ENCODE measurements around the gene ZNF140. TPM values are rescaled to one million over a fixed set of nuclear protein-coding genes. Genes with fewer than 3 reads are reported as not detected.

The ZNF140 gene
- 10 to 100 TPM; 24.6 to 31.7 TPM for total RNA-seq

- Mint-ChIP-seq H3K9me3 (peaks cover 18 to 25% of the 10 kb centered on the region in 2 donors), H3K4me3 (no peak within 1 kb of the TSS), H3K36me3 (ENCODE audit: insufficient read depth in 2 of 2) (peaks cover 41 to 63% of the 10 kb centered on the region in 2 donors), H3K4me1 (ENCODE audit: low read depth) (peaks cover 10% of the 10 kb centered on the region), H3K27me3 (ENCODE audit: low read depth) (no peaks in the 10 kb centered on the region), H3K27ac (no peak within 1 kb of the TSS)
- DNase-seq (peak; percentile 97), ATAC-seq (replicated peaks in 1 of 2) (peak; percentile 77 to 79)
Observed at GRCh38 chr12:133080368-133081158, at the start of gene ZNF140. TSS of gene ZNF140 (plus strand) at chr12:133080923. CDS start at chr12:133081321, 398 bp downstream.

- H3K27ac Mint-ChIP-seq, result peak within 1 kb of the TSS; percentile 93
- H3K4me1 Mint-ChIP-seq (ENCODE audit: low read depth), result peaks cover 12% of the 10 kb centered on the region
- H3K9me3 Mint-ChIP-seq, result peaks cover 23 to 27% of the 10 kb centered on the region in 2 donors
- H3K4me3 Mint-ChIP-seq, result peak within 1 kb of the TSS; percentile 92 to 95
- DNase-seq (peak; percentile 95 to 97), ATAC-seq (replicated peaks in 1 of 2) (peak; percentile 97)
- no peaks in the 10 kb centered on the region for H3K27me3 Mint-ChIP-seq (ENCODE audit: low read depth)
- peaks cover 35 to 58% of the 10 kb centered on the region in 2 donors for H3K36me3 Mint-ChIP-seq (ENCODE audit: insufficient read depth in 2 of 2)
Observed at GRCh38 chr12:133037207-133038005, 43.3 kb upstream of the ZNF140 start, which contains the start of gene ZNF84. TSS of gene ZNF84 (plus strand) at chr12:133037509. CDS start at chr12:133041468, 3,959 bp downstream.

- Mint-ChIP-seq H3K27me3 (ENCODE audit: low read depth) (no peaks in the 10 kb centered on the region), H3K36me3 (ENCODE audit: insufficient read depth in 2 of 2) (peaks cover 39 to 65% of the 10 kb centered on the region in 2 donors), H3K4me1 (ENCODE audit: low read depth) (peaks cover 12% of the 10 kb centered on the region), H3K9me3 (peaks cover 26 to 30% of the 10 kb centered on the region in 2 donors), H3K27ac (peak overlapping the region; percentile 86), H3K4me3 (peak overlapping the region; percentile 92 to 95)
- ATAC-seq (replicated peaks in 1 of 2) (no peak), DNase-seq (no peak)
Observed at GRCh38 chr12:133038118-133038709, 42.5 kb upstream of the ZNF140 start.

- H3K4me1 Mint-ChIP-seq (ENCODE audit: low read depth), result no peaks in the 10 kb centered on the region
- H3K9me3 Mint-ChIP-seq, result peaks cover 38 to 47% of the 10 kb centered on the region in 2 donors
- no peak overlapping the region for H3K4me3 Mint-ChIP-seq
- no peaks in the 10 kb centered on the region for H3K27me3 Mint-ChIP-seq (ENCODE audit: low read depth)
- DNase-seq (no peak), ATAC-seq (replicated peaks in 1 of 2) (no peak)
- no peak overlapping the region for H3K27ac Mint-ChIP-seq
- peaks cover 71 to 93% of the 10 kb centered on the region in 2 donors for H3K36me3 Mint-ChIP-seq (ENCODE audit: insufficient read depth in 2 of 2)
Observed at GRCh38 chr12:133046698-133047097, 34.0 kb upstream of the ZNF140 start.

GRCh38 chr12:133057446-133057845, 23.3 kb upstream of the ZNF140 start:
- H3K9me3 Mint-ChIP-seq, result peaks cover 27 to 29% of the 10 kb centered on the region in 2 donors
- peaks cover 49 to 61% of the 10 kb centered on the region in 2 donors for H3K36me3 Mint-ChIP-seq (ENCODE audit: insufficient read depth in 2 of 2)
- H3K4me1 Mint-ChIP-seq (ENCODE audit: low read depth), result no peaks in the 10 kb centered on the region
- H3K27ac Mint-ChIP-seq, result peak overlapping the region; percentile 85
- H3K4me3 Mint-ChIP-seq, result no peak overlapping the region
- no peak for DNase-seq
- no peaks in the 10 kb centered on the region for H3K27me3 Mint-ChIP-seq (ENCODE audit: low read depth)
- no peak for ATAC-seq (replicated peaks in 1 of 2)

- Mint-ChIP-seq H3K27ac (peak overlapping the region; percentile 85), H3K36me3 (ENCODE audit: insufficient read depth in 2 of 2) (peaks cover 50 to 60% of the 10 kb centered on the region in 2 donors), H3K27me3 (ENCODE audit: low read depth) (no peaks in the 10 kb centered on the region), H3K4me1 (ENCODE audit: low read depth) (no peaks in the 10 kb centered on the region), H3K9me3 (peaks cover 27 to 32% of the 10 kb centered on the region in 2 donors), H3K4me3 (no peak overlapping the region)
- DNase-seq (no peak), ATAC-seq (replicated peaks in 1 of 2) (no peak)
Observed at GRCh38 chr12:133058203-133059113, 22.3 kb upstream of the ZNF140 start.

GRCh38 chr12:133061954-133062353, 18.8 kb upstream of the ZNF140 start:
- peaks cover 30 to 37% of the 10 kb centered on the region in 2 donors for H3K9me3 Mint-ChIP-seq
- ATAC-seq (replicated peaks in 1 of 2) (no peak), DNase-seq (no peak)
- no peaks in the 10 kb centered on the region for H3K27me3 Mint-ChIP-seq (ENCODE audit: low read depth)
- no peaks in the 10 kb centered on the region for H3K4me1 Mint-ChIP-seq (ENCODE audit: low read depth)
- H3K36me3 Mint-ChIP-seq (ENCODE audit: insufficient read depth in 2 of 2), result peaks cover 49 to 62% of the 10 kb centered on the region in 2 donors
- H3K4me3 Mint-ChIP-seq, result no peak overlapping the region
- no peak overlapping the region for H3K27ac Mint-ChIP-seq

GRCh38 chr12:133063556-133063955, 17.2 kb upstream of the ZNF140 start:
- no peaks in the 10 kb centered on the region for H3K4me1 Mint-ChIP-seq (ENCODE audit: low read depth)
- DNase-seq, result no peak
- H3K9me3 Mint-ChIP-seq, result peaks cover 23 to 29% of the 10 kb centered on the region in 2 donors
- H3K27me3 Mint-ChIP-seq (ENCODE audit: low read depth), result no peaks in the 10 kb centered on the region
- ATAC-seq (replicated peaks in 1 of 2), result no peak
- H3K4me3 Mint-ChIP-seq, result no peak overlapping the region
- no peak overlapping the region for H3K27ac Mint-ChIP-seq
- H3K36me3 Mint-ChIP-seq (ENCODE audit: insufficient read depth in 2 of 2), result peaks cover 38 to 50% of the 10 kb centered on the region in 2 donors

GRCh38 chr12:133073836-133074235, 6.9 kb upstream of the ZNF140 start:
- DNase-seq, result no peak
- no peak overlapping the region for H3K27ac Mint-ChIP-seq
- H3K27me3 Mint-ChIP-seq (ENCODE audit: low read depth), result no peaks in the 10 kb centered on the region
- no peaks in the 10 kb centered on the region for H3K4me1 Mint-ChIP-seq (ENCODE audit: low read depth)
- no peak for ATAC-seq (replicated peaks in 1 of 2)
- peaks cover 28 to 30% of the 10 kb centered on the region in 2 donors for H3K36me3 Mint-ChIP-seq (ENCODE audit: insufficient read depth in 2 of 2)
- no peak overlapping the region for H3K4me3 Mint-ChIP-seq
- H3K9me3 Mint-ChIP-seq, result peaks cover 19 to 28% of the 10 kb centered on the region in 2 donors

GRCh38 chr12:133080026-133080367, 726 bp upstream of the ZNF140 start:
- peaks cover 19 to 27% of the 10 kb centered on the region in 2 donors for H3K9me3 Mint-ChIP-seq
- peaks cover 10% of the 10 kb centered on the region for H3K4me1 Mint-ChIP-seq (ENCODE audit: low read depth)
- H3K36me3 Mint-ChIP-seq (ENCODE audit: insufficient read depth in 2 of 2), result peaks cover 41 to 60% of the 10 kb centered on the region in 2 donors
- DNase-seq (peak; percentile 95 to 98), ATAC-seq (replicated peaks in 1 of 2) (peak; percentile 81 to 85)
- H3K4me3 Mint-ChIP-seq, result no peak overlapping the region
- H3K27ac Mint-ChIP-seq, result no peak overlapping the region
- H3K27me3 Mint-ChIP-seq (ENCODE audit: low read depth), result no peaks in the 10 kb centered on the region

- Mint-ChIP-seq H3K4me3 (no peak overlapping the region), H3K27me3 (ENCODE audit: low read depth) (no peaks in the 10 kb centered on the region), H3K27ac (no peak overlapping the region), H3K36me3 (ENCODE audit: insufficient read depth in 2 of 2) (peaks cover 43 to 64% of the 10 kb centered on the region in 2 donors), H3K4me1 (ENCODE audit: low read depth) (peaks cover 10% of the 10 kb centered on the region), H3K9me3 (peaks cover 18 to 25% of the 10 kb centered on the region in 2 donors)
- peak; percentile 3 to 12 for DNase-seq
- ATAC-seq (replicated peaks in 1 of 2), result no peak
Observed at GRCh38 chr12:133081159-133081780, 547 bp downstream of the ZNF140 start.

- no peaks in the 10 kb centered on the region for H3K27me3 Mint-ChIP-seq (ENCODE audit: low read depth)
- DNase-seq (no peak), ATAC-seq (replicated peaks in 1 of 2) (no peak)
- H3K36me3 Mint-ChIP-seq (ENCODE audit: insufficient read depth in 2 of 2), result peaks cover 41 to 69% of the 10 kb centered on the region in 2 donors
- peaks cover 10% of the 10 kb centered on the region for H3K4me1 Mint-ChIP-seq (ENCODE audit: low read depth)
- no peak overlapping the region for H3K27ac Mint-ChIP-seq
- H3K9me3 Mint-ChIP-seq, result peaks cover 15 to 19% of the 10 kb centered on the region in 2 donors
- H3K4me3 Mint-ChIP-seq, result peak overlapping the region in 1 of 2 donors; percentile 32
Observed at GRCh38 chr12:133083345-133083744, 2.6 kb downstream of the ZNF140 start.
